Right lobe of liver (tissue), 4 donors: ENCODE results near the gene PTPRM.

Experiments used
- CTCF ChIP-seq, 4 donors: fragments of 200-600 bp in 3 of 4; fragments of 450-650 bp in 1 of 4; IDR thresholded peaks; one replicate each; pipeline versions ENCODE4 v1.5.1 to v1.8.0; 2016 to 2022; ENCODE audit warnings: antibody characterized with exemption in 4 of 4, mild to moderate bottlenecking in 2 of 4
- POLR2A ChIP-seq: fragments of 450-650 bp; IDR thresholded peaks from one replicate; pipeline ENCODE4 v1.6.1; 2017; ENCODE audit warnings: antibody characterized with exemption, mild to moderate bottlenecking
- donor health status: DM: no; HTN: no; CAD: no.
- donor health status: DM: no; HTN: no; CAD: no.
- donor health status: DM: no; HTN: yes; CAD: no.

GRCh38 chr18:7684966-7685365 is 117.8 kb downstream of the PTPRM start:
- no peak for TF ChIP-seq CTCF (IDR thresholded peaks at IDR 0.05)
- TF ChIP-seq POLR2A, result no peak
